HEK293T (cell line): Measurements from ENCODE around the gene HMMR.

Experiments
- BHLHE40 ChIP-seq: fragments of 450-650 bp; IDR thresholded peaks from 2 replicates; pipeline ENCODE4 v1.6.1; 2016; ENCODE audit warnings: mild to moderate bottlenecking, moderate library complexity, borderline replicate concordance
- CTBP1 ChIP-seq: fragments of 450-650 bp; IDR thresholded peaks from 2 replicates; pipeline ENCODE4 v1.6.1; 2016; ENCODE audit warnings: borderline replicate concordance
- FOXK2 ChIP-seq: fragments of 450-650 bp; IDR thresholded peaks from 2 replicates; pipeline ENCODE4 v1.6.1; 2016; ENCODE audit warnings: mild to moderate bottlenecking
- FOXM1 ChIP-seq: fragments of 450-650 bp; IDR thresholded peaks from 2 replicates; pipeline ENCODE4 v1.6.1; 2017; ENCODE audit warnings: mild to moderate bottlenecking, borderline replicate concordance
- HDGF ChIP-seq: fragments of 450-650 bp; IDR thresholded peaks from 2 replicates; pipeline ENCODE4 v1.6.1; 2017; ENCODE audit warnings: antibody characterized with exemption, borderline replicate concordance
- LEF1 ChIP-seq: fragments of 450-650 bp; IDR thresholded peaks from 2 replicates; pipeline ENCODE4 v1.6.1; 2017; ENCODE audit warnings: mild to moderate bottlenecking, borderline replicate concordance
- SP1 ChIP-seq: fragments of 450-650 bp; IDR thresholded peaks from 2 replicates; pipeline ENCODE4 v1.6.1; 2017
- SUZ12 ChIP-seq: fragments of 450-650 bp; IDR thresholded peaks from 2 replicates; pipeline ENCODE4 v1.6.1; 2016; ENCODE audit warnings: mild to moderate bottlenecking
- ZNF384 ChIP-seq: fragments of 450-650 bp; IDR thresholded peaks from 2 replicates; pipeline ENCODE4 v1.6.1; 2016

- TF ChIP-seq HDGF (no peak), BHLHE40 (no peak), SUZ12 (no peak), CTBP1 (no peak), LEF1 (no peak), FOXK2 (no peak), ZNF384 (no peak), FOXM1 (no peak), SP1 (no peak)
Observed at GRCh38 chr5:163529698-163530097, 69.3 kb downstream of the HMMR start.
